ENCODE data around the gene PDE4D. TPM values are rescaled to one million over a fixed set of nuclear protein-coding genes. Genes with fewer than 3 reads are reported as not detected.

The PDE4D gene
- total RNA-seq, 4 donors from 2014 or later: 14.7 to 36.3 (median 24.7) TPM

GRCh38 chr5:59684388-59685190 lies 208.9 kb downstream of the PDE4D start:
- intact Hi-C loops (cut with DNase I): no loop called here
- DNase-seq: no peak
- TF ChIP-seq, protein P1, sequence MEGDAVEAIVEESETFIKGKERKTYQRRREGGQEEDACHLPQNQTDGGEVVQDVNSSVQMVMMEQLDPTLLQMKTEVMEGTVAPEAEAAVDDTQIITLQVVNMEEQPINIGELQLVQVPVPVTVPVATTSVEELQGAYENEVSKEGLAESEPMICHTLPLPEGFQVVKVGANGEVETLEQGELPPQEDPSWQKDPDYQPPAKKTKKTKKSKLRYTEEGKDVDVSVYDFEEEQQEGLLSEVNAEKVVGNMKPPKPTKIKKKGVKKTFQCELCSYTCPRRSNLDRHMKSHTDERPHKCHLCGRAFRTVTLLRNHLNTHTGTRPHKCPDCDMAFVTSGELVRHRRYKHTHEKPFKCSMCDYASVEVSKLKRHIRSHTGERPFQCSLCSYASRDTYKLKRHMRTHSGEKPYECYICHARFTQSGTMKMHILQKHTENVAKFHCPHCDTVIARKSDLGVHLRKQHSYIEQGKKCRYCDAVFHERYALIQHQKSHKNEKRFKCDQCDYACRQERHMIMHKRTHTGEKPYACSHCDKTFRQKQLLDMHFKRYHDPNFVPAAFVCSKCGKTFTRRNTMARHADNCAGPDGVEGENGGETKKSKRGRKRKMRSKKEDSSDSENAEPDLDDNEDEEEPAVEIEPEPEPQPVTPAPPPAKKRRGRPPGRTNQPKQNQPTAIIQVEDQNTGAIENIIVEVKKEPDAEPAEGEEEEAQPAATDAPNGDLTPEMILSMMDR (IDR thresholded peaks at IDR 0.05): no peak
- no peak for TF ChIP-seq POLR2A (IDR thresholded peaks at IDR 0.05)
- Histone ChIP-seq H3K27ac (no peak overlapping the region), H3K9me3 (no peaks in the 10 kb centered on the region), H3K27me3 (no peaks in the 10 kb centered on the region), H3K4me1 (no peaks in the 10 kb centered on the region), H3K4me3 (replicated peaks in 1 of 3) (no peak overlapping the region), H3K36me3 (no peaks in the 10 kb centered on the region)
- 68 to 72% methylated on average over 4 of the region's 4 CpGs for WGBS, 2 donors

DNA sequence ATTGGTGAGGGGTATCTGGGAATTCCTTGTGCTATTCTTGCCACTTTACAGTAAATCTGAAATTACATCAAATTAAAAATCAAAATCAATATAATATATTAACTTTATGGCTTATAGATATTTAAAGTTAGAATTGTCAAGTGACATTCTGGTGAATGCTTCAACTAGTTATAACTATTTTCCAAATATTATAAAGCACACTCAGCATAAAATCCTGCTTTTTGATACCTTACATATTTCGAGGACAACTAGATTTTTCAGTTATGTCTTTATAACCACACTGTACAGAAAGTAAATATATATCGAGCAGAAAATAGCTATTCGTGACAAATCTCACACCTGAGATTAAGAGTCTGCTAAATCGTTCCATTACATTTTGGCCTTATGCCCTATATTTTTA lies 210.2 kb downstream of the PDE4D start:
- no peaks in the 10 kb centered on the region for H3K4me1 ChIP-seq
- no peak overlapping the region for H3K4me3 ChIP-seq (replicated peaks in 1 of 3)
- no peak for TF ChIP-seq POLR2A (IDR thresholded peaks at IDR 0.05)
- TF ChIP-seq, protein P1 (IDR thresholded peaks at IDR 0.05): no peak
- no peaks in the 10 kb centered on the region for H3K36me3 ChIP-seq
- no peak overlapping the region for H3K27ac ChIP-seq
- WGBS, 2 donors: 93% methylated on average over 4 of the region's 4 CpGs
- intact Hi-C loops (cut with DNase I): no loop called here
- no peaks in the 10 kb centered on the region for H3K9me3 ChIP-seq
- H3K27me3 ChIP-seq: no peaks in the 10 kb centered on the region
- DNase-seq: no peak

GRCh38 chr5:59682542-59682941 lies 211.0 kb downstream of the PDE4D start:
- no peak overlapping the region for H3K4me3 ChIP-seq (replicated peaks in 1 of 3)
- H3K4me1 ChIP-seq: no peaks in the 10 kb centered on the region
- no peak overlapping the region for H3K27ac ChIP-seq
- intact Hi-C loops (cut with DNase I): no loop called here
- no peaks in the 10 kb centered on the region for H3K27me3 ChIP-seq
- TF ChIP-seq, protein P1 (IDR thresholded peaks at IDR 0.05): no peak
- no peak for TF ChIP-seq POLR2A (IDR thresholded peaks at IDR 0.05)
- H3K36me3 ChIP-seq: no peaks in the 10 kb centered on the region
- WGBS, 2 donors: 84 to 89% methylated on average over 1 of the region's 1 CpG
- DNase-seq: no peak
- no peaks in the 10 kb centered on the region for H3K9me3 ChIP-seq

GRCh38 chr5:59678943-59679342 lies 214.6 kb downstream of the PDE4D start:
- Histone ChIP-seq H3K27me3 (no peaks in the 10 kb centered on the region), H3K36me3 (no peaks in the 10 kb centered on the region), H3K4me1 (no peaks in the 10 kb centered on the region), H3K27ac (no peak overlapping the region), H3K9me3 (no peaks in the 10 kb centered on the region), H3K4me3 (replicated peaks in 1 of 3) (no peak overlapping the region)
- WGBS, 2 donors: 85 to 90% methylated on average over 2 of the region's 2 CpGs
- intact Hi-C loops (cut with DNase I): loop anchor here (10.0 kb wide), 1 partner anchor 174 kb away; no protein-coding TSS in a partner anchor
- DNase-seq: no peak
- TF ChIP-seq, protein P1 (IDR thresholded peaks at IDR 0.05): no peak
- no peak for TF ChIP-seq POLR2A (IDR thresholded peaks at IDR 0.05)

GRCh38 chr5:59674763-59675162 lies 218.8 kb downstream of the PDE4D start:
- Histone ChIP-seq H3K9me3 (no peaks in the 10 kb centered on the region), H3K27me3 (no peaks in the 10 kb centered on the region), H3K27ac (no peak overlapping the region), H3K36me3 (no peaks in the 10 kb centered on the region), H3K4me3 (replicated peaks in 1 of 3) (no peak overlapping the region), H3K4me1 (no peaks in the 10 kb centered on the region)
- 92 to 95% methylated on average over 2 of the region's 2 CpGs for WGBS, 2 donors
- TF ChIP-seq, protein P1 (IDR thresholded peaks at IDR 0.05): no peak
- TF ChIP-seq POLR2A (IDR thresholded peaks at IDR 0.05): no peak
- intact Hi-C loops (cut with DNase I): loop anchor here (5.0 to 10.0 kb wide), 2 partner anchors 170 to 287 kb away; no protein-coding TSS in a partner anchor
- no peak for DNase-seq
